ENCODE results near the gene PLEK2.
"Not testable (repeated sequence)": the region's sequence is repeated elsewhere in the genome, so short reads cannot be mapped to it uniquely, and the experiment has no call there.

PLEK2 gene

GRCh38 chr14:67408122-67408801 lies 3.7 kb downstream of the PLEK2 start:
- in situ Hi-C loops (cut with HindIII; ENCODE audit: low sequenced_read_pairs), result not testable (repeated sequence)

GRCh38 chr14:67405771-67406170 lies 6.2 kb downstream of the PLEK2 start:
- in situ Hi-C loops (cut with HindIII; ENCODE audit: low sequenced_read_pairs), result no loop called here

- in situ Hi-C loops (cut with HindIII; ENCODE audit: low sequenced_read_pairs), result no loop called here
Observed at GRCh38 chr14:67400434-67400833, 11.5 kb downstream of the PLEK2 start.

- in situ Hi-C loops (cut with HindIII; ENCODE audit: low sequenced_read_pairs), result no loop called here
Observed at GRCh38 chr14:67397536-67397935, 14.4 kb downstream of the PLEK2 start.

GRCh38 chr14:67396381-67396970 lies 15.5 kb downstream of the PLEK2 start:
- in situ Hi-C loops (cut with HindIII; ENCODE audit: low sequenced_read_pairs), result no loop called here

GRCh38 chr14:67395876-67396189 lies 16.1 kb downstream of the PLEK2 start:
- in situ Hi-C loops (cut with HindIII; ENCODE audit: low sequenced_read_pairs), result no loop called here

GRCh38 chr14:67395086-67395875 lies 16.7 kb downstream of the PLEK2 start:
- in situ Hi-C loops (cut with HindIII; ENCODE audit: low sequenced_read_pairs), result no loop called here

- in situ Hi-C loops (cut with HindIII; ENCODE audit: low sequenced_read_pairs), result no loop called here
Observed at GRCh38 chr14:67393689-67394088, 18.3 kb downstream of the PLEK2 start.

GRCh38 chr14:67392800-67393199 lies 19.2 kb downstream of the PLEK2 start:
- in situ Hi-C loops (cut with HindIII; ENCODE audit: low sequenced_read_pairs), result no loop called here

GRCh38 chr14:67392123-67392522 lies 19.8 kb downstream of the PLEK2 start:
- in situ Hi-C loops (cut with HindIII; ENCODE audit: low sequenced_read_pairs), result no loop called here

- in situ Hi-C loops (cut with HindIII; ENCODE audit: low sequenced_read_pairs), result no loop called here
Observed at GRCh38 chr14:67391268-67391667, 20.7 kb downstream of the PLEK2 start.

- in situ Hi-C loops (cut with HindIII; ENCODE audit: low sequenced_read_pairs), result no loop called here
Observed at GRCh38 chr14:67389811-67390534, 22.0 kb downstream of the PLEK2 start.

GRCh38 chr14:67389275-67389674 lies 22.7 kb downstream of the PLEK2 start:
- in situ Hi-C loops (cut with HindIII; ENCODE audit: low sequenced_read_pairs), result no loop called here

GRCh38 chr14:67387195-67387594 lies 24.8 kb downstream of the PLEK2 start:
- in situ Hi-C loops (cut with HindIII; ENCODE audit: low sequenced_read_pairs), result no loop called here

- in situ Hi-C loops (cut with HindIII; ENCODE audit: low sequenced_read_pairs), result no loop called here
Observed at GRCh38 chr14:67385618-67386017, 26.3 kb downstream of the PLEK2 start.

- in situ Hi-C loops (cut with HindIII; ENCODE audit: low sequenced_read_pairs), result no loop called here
Observed at GRCh38 chr14:67385120-67385519, 26.8 kb downstream of the PLEK2 start.

- in situ Hi-C loops (cut with HindIII; ENCODE audit: low sequenced_read_pairs), result no loop called here
Observed at GRCh38 chr14:67377916-67378315, 34.0 kb downstream of the PLEK2 start.

- in situ Hi-C loops (cut with HindIII; ENCODE audit: low sequenced_read_pairs), result no loop called here
Observed at GRCh38 chr14:67373347-67373746, 38.6 kb downstream of the PLEK2 start.

GRCh38 chr14:67372833-67373232 lies 39.1 kb downstream of the PLEK2 start:
- in situ Hi-C loops (cut with HindIII; ENCODE audit: low sequenced_read_pairs), result no loop called here

- in situ Hi-C loops (cut with HindIII; ENCODE audit: low sequenced_read_pairs), result no loop called here
Observed at GRCh38 chr14:67371247-67372148, 40.5 kb downstream of the PLEK2 start.

GRCh38 chr14:67370830-67371229 lies 41.1 kb downstream of the PLEK2 start:
- in situ Hi-C loops (cut with HindIII; ENCODE audit: low sequenced_read_pairs), result no loop called here
